Measurements from ENCODE around the gene EIF4H.

Gene EIF4H

DNA sequence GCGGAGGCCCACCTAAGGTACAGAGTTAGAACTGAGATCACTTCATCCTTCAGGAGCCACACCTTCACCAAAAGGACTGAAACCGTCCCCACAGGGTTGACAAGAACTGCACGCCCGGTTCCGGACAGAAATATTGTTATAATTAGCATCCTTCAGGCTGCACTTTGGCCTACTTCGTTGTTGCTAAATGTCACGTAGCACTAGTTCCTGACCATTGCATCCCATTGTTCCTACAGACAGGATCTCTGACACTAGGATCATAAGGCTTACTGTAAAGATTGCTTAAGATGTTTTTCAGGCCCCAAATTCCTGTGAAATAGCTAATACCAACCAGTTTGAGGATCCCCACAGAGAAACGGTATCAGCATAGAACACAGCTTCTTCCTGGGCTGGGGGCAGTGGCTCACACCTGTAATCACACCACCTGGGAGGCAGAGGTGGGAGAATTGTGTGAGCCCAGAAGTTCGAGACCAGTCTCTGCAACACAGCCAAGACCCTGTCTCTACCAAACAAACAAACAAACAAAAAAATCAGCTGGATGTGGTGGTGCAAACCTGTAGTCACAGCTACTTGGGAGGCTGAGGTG, 18.3 kb upstream of the EIF4H start:
- TF ChIP-seq, protein P1, sequence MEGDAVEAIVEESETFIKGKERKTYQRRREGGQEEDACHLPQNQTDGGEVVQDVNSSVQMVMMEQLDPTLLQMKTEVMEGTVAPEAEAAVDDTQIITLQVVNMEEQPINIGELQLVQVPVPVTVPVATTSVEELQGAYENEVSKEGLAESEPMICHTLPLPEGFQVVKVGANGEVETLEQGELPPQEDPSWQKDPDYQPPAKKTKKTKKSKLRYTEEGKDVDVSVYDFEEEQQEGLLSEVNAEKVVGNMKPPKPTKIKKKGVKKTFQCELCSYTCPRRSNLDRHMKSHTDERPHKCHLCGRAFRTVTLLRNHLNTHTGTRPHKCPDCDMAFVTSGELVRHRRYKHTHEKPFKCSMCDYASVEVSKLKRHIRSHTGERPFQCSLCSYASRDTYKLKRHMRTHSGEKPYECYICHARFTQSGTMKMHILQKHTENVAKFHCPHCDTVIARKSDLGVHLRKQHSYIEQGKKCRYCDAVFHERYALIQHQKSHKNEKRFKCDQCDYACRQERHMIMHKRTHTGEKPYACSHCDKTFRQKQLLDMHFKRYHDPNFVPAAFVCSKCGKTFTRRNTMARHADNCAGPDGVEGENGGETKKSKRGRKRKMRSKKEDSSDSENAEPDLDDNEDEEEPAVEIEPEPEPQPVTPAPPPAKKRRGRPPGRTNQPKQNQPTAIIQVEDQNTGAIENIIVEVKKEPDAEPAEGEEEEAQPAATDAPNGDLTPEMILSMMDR (IDR thresholded peaks at IDR 0.05) = no peak
- TF ChIP-seq ZFX (IDR thresholded peaks at IDR 0.05; ENCODE audit: borderline replicate concordance) = no peak
- no peak overlapping the region for H3K27ac ChIP-seq

DNA sequence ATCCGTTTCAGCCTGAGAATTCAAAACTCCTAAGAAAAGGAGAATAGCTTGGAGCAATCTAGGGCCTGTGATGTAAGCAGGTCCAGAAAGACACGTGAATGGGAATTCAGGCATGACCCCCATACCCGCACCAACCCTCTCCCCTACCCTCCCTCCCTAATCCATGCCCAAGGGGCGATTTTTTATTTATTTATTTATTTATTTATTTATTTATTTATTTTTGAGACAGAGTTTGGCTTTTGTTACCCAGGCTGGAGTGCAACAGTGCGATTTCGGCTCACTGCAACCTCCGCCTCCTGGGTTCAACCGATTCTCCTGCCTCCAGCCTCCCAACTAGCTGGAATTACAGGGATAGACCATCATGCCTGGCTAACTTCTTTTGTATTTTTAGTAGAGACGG, 16.6 kb upstream of the EIF4H start:
- H3K27ac ChIP-seq = no peak overlapping the region

DNA sequence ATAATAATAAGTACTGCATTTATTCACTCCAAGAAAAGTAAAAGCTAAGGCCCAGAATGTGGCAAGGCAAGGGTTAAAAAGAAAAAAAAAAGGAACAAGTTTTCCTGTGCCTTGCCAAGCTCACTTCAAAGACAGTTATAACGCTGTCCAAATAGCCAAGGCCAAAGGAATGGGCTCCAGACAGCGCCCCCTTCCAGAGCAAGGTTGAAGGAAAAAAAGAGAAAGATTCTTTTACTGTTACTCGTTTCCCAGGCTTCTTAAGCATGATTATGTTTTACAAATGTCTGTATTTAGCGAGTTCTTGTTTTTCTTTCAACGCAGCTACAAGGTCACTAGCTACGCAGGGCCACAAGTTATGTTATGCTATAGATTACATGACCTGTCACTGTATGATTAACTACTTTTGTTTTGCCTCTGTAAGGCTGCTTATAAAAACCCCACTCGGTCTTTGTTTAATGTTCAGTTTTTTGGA, 9.1 kb upstream of the EIF4H start:
- TF ChIP-seq, protein P1 (IDR thresholded peaks at IDR 0.05) = peak; percentile 65
- no peak for TF ChIP-seq ZFX (IDR thresholded peaks at IDR 0.05; ENCODE audit: borderline replicate concordance)
- no peak overlapping the region for H3K27ac ChIP-seq

More for the DNA sequence above, 16.6 kb upstream of the EIF4H start:
- no peak for TF ChIP-seq ZFX (IDR thresholded peaks at IDR 0.05; ENCODE audit: borderline replicate concordance)
- TF ChIP-seq, protein P1 (IDR thresholded peaks at IDR 0.05) = no peak

DNA sequence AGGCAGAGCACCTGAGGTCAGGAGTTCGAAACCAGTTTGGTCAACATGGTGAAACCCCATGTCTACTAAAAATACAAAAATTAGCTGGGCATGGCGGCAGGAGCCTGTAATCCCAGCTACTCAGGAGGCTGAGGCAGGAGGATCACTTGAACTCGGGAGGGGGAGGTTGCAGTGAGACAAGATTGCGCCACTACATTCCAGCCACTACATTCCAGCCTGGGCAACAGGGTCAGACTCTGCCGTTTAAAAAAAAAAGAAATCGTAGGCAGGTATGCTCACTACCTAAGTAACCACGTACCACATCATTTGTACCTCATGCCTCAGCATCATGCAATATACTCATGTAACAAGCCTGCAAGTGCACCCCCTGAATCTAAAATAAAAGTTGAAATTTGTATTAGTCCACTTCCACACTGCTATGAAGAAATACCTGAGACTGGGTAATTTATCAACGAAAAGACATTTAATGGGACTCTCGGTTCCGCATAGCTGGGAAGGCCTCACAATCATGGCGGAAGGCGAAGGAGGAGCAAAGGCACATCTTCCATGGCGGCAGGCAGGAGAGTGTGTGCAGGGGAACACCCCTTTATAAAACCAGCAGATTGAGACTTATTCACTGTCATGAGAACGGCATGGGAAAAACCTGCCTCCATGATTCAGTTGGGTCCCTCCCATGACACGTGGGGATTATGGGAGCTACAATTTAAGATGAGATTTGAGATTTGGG, 8.1 kb upstream of the EIF4H start:
- TF ChIP-seq, protein P1 (IDR thresholded peaks at IDR 0.05) = no peak
- no peak for TF ChIP-seq ZFX (IDR thresholded peaks at IDR 0.05; ENCODE audit: borderline replicate concordance)
- H3K27ac ChIP-seq = no peak overlapping the region

DNA sequence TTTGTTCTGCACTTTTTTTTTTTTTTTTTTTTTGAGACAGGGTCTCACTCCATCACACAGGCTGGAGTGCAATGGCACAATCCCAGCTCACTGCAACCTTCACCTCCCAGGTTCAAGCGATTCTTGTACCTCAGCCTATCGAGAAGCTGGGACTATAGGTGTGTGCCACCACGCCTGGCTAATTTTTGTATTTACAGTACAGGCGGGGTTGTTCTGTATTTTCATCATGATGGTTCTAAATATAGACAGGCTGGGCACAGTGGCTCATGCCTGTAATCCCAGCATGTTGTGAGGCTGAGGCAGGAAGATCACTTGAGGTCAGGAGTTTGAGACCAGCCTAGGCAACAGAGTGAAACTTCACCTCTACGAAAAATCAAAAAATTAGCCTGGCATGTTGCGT, 6.8 kb upstream of the EIF4H start:
- H3K27ac ChIP-seq = peak overlapping the region; percentile 41

DNA sequence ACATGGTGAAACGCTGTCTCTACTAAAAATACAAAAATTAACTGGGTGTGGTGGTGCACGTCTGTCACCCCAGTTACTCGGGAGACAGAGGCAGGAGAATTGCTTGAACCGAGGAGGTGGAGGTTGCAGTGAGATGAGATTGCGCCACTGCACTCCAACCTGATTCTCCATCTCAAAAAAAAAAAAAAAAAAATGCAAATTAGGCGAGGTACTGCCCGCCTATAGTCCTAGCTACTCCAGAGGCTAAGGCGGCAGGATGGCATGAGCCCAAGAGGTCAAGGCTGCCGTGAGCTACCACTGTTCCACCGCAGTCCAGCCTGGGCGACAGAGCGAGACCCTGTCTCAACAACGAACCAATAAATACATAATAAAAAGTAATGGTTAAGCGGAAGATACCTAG, 1.1 kb upstream of the EIF4H start:
- peak overlapping the region; percentile 85 for H3K27ac ChIP-seq
- TF ChIP-seq ZFX (IDR thresholded peaks at IDR 0.05; ENCODE audit: borderline replicate concordance) = no peak
- TF ChIP-seq, protein P1 (IDR thresholded peaks at IDR 0.05) = no peak

DNA sequence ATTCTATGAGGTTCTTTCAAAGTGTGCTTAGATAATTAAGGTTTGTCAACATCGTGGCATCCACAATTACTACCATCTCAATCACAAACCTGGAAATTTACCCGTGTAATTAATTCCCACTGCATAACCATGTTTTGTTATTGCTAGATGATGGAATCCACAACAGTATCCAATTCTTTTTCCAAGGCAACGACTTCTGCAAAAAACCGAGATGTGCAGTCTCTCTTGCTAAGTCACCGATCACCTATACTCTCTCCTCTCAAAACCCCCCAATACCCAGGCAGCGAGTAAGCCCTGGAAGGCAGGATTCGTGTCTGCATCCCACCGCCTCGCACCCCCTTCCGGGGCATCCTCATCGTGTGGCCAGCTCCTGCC, 678 bp upstream of the EIF4H start:
- TF ChIP-seq ZFX (IDR thresholded peaks at IDR 0.05; ENCODE audit: borderline replicate concordance) = no peak
- TF ChIP-seq, protein P1 (IDR thresholded peaks at IDR 0.05) = no peak
- H3K27ac ChIP-seq = peak overlapping the region; percentile 85
